OCI-M1 (cell line): ENCODE results near the gene ADGRB2.

ENCODE experiments used
- DNase-seq: peaks from one replicate; lab custom pipeline; 2025; lab: John Stamatoyannopoulos, UW

The ADGRB2 gene

DNA sequence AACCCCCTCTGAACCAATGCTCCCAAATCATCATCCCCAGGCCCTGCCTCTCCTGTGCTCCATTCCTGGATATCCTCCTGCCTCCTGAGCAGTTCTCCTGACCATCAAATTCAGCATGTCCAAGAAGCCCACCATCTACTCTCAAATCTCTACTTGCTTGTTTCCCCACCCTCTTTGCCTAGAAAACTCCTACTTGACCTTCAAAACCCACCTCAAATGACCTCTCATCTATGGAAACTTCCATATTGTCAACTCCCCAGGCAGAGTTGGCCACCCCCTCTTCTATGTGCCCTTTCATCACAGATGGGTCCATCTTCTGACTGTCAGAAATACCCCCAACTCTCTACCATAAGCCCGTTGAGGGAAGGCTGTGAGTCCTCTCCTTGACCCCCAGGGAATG is 16.8 kb downstream of the ADGRB2 start:
- no peak for DNase-seq

DNA sequence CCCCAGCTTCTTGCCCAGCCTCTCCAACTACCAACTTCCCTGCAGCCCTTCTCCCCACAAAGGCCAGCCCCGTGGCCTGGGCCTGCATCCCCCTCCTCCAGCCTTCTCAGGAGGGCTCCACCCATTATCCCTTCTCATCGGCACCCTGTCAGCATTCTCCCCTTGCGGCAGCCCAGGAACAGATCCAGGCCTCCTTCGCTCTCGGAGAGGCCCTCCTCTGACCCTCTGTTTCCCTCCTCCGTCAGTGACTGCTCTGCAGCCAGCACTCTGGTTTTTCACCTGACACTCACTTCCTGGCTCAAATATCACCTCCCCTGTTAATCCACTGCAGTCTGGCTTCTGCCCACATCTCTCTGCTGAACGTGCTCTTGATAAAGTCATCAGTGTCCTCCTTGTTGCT is 17.5 kb downstream of the ADGRB2 start:
- no peak for DNase-seq

GRCh38 chr1:31745946-31746670 is 18.0 kb downstream of the ADGRB2 start:
- DNase-seq, result no peak

DNA sequence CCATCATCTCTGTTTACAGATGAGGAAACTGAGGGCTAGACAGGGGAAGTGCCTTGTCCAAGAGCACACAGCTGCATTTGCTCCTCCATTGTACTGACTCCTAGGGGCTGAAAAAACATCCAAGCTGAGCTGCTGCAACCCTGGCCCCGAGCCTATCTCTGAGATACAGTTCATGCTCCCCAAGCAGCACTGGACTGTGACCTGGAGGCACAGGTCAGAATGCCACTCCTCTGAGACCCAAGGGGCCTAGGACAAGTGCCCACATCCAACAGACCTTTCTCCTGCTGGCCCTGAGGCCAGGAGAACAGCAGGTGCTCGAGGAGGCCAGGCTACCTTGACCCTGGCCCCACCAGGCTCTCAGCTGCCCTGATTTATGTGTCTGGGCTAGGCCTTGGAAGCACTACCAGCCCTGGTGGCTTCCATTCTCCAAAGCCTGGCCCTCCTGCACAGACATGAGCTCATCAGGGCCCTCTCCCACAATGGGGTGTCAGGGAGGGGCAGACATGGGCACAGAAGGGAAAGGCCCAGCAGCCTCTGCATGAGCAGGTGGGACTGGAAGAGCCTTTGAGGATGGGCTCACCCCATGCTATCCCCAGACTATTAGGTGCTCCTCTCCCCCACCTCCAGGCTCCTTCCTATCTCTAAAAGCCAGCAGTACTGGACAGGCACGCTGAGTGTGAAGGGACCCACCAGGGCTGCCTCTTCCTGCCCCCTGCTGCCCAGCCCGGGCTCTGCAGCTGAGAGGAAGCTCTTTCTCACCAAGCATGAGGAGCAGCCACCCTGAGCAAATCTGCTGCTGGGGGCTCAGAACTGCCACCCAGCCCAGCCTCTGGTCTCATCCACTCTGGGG is 18.8 kb downstream of the ADGRB2 start:
- peak; percentile 85 for DNase-seq

- no peak for DNase-seq
These were observed 19.8 kb downstream of the ADGRB2 start for GRCh38 chr1:31744165-31744888.

- DNase-seq, result no peak
These were observed 21.5 kb downstream of the ADGRB2 start for GRCh38 chr1:31742462-31743212.

- DNase-seq, result no peak
These were observed 24.8 kb downstream of the ADGRB2 start for GRCh38 chr1:31739346-31739745.

DNA sequence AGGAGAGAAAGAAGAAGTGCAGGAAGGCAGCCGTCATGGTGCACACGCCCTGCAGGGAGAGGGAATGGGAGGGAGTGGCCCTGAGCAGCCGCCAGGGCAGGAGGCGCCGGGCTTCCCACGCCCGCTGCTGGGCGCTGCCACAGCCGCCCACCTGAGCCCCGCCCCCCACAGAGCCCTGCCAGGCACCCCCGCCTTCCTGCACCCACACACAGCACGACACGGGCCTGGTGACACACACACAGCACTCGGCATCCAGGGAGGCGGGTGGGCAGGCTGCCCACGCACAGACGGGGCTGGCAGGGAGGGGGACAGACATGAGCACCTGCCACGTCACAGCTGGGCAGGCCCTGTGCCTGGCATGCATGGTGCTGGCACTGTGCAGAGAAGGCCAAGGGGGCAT is 27.5 kb downstream of the ADGRB2 start:
- no peak for DNase-seq

DNA sequence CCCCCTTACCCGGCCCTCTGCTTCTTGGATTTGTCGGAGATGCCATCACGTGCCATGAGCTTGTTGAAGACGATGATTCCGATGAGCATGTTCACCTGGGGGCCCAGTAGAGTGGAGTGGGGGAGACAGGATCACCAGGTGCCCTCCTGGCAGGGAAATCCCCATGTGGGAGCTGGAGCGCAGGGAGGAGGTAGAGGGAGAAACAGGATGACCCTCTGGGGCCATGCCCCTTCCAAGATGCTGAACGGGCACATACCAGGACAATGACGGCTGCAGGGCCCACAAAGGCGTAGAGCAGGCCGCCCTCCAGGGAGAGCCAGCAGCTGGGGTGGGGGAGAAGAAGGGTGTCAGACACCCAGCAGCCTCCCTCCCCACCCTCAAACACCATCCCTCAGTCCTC is 28.6 kb downstream of the ADGRB2 start:
- no peak for DNase-seq

GRCh38 chr1:31734582-31735107 is 29.5 kb downstream of the ADGRB2 start:
- no peak for DNase-seq

DNA sequence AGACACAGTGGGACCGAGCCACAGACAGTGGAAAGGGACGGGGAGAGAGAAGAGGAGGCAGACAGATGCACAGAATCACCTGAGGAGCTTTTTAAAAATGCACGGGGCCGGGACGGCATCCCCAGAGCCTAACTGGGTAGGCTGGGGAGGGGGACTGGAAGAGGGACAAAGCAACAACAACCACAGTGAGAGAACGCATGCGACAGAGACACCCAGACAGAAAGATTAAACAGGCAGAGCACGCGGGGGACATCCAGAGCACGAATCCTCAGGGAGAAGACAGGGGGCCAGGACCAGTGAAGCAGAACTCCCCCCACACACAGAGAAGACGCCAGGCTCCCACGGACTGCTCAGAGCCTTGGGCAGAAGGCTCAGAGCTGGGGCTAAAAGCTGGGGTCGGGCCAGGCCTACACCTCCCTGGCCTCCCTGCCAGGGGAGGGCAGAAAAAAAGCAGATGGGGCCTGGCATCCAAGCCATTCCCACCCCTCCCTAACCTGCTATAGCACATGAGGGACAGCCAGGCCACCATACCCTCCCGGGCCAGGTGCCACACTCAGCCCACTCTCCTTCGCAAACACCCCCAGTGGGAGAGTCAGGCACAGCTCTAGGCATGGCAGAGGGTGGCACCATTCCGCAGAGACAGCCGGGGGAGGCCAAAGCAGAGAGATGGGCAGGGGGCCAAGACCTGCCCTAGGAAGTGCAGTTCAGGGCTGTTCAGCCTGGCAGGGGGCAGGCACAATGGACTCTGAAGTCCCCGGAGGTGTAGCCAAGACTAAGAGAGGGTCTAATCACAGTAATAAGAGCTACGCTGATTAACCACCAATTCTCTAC is 30.5 kb downstream of the ADGRB2 start:
- DNase-seq, result no peak

GRCh38 chr1:31732751-31733289 is 31.3 kb downstream of the ADGRB2 start:
- DNase-seq, result no peak

DNA sequence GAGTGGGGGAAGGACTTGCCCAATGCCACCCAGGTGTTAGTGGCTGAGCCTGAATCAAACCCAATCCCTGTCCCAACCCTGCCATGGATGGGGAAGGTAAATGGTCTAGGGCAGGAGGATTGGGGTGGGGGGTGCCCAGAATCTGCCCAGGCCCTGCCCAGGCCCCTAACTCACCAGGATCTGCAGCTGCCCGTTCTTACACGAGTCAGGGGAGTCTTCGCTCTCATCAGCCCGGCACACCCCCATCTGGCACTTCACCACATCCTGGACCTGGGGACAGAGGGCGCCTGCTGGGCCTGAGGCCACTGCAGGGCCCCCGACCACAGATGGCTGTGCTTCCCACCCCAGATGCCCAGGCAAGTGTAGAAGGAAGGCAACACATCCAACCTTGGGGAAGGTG is 31.8 kb downstream of the ADGRB2 start:
- DNase-seq, result no peak

DNA sequence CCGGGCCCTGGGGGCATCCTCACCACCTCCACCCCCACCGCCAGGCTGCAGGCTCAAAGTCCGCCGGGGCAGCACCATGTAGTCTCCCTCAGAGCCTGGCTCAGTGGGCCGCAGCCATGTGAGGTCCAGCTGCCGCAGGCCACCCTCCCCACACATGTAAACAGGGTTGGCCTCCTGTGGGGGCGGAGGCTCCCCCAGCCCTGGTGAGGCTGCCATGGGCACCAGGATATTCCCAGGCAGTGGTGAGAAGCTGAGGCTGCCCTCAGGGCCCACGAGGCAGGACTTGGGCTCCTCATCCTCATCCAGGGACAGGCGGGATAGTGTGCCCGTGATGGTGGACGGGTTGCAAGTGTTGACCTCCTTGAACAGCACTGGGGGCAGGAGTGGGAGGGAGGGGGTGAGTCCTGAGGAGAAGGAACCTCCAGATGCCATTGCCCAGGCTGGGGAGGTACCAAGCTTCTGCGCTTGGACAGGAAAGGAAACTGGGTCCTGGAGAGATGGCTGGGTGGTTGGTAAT is 33.0 kb downstream of the ADGRB2 start:
- DNase-seq, result no peak

- no peak for DNase-seq
These were observed 33.6 kb downstream of the ADGRB2 start for GRCh38 chr1:31730336-31731048.

DNA sequence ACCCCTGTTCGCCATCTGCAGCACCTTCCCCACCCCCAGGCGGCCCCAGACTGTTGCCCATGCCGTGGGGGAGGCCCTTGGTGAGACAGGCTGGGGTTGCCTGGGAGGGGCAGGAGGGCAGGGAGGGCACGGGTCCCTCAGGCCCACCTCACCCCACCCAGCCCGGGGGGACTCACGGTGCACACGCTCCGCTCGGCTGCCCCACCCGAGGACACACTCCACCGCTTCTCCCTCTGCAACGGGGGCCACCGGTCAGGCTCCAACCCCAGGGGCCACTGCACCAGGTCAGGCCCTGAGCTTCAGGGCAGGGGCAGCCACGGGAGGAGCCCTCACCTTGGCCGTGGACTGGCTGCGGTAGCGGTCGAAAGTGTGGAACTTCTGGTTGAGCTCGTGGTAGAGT is 36.3 kb downstream of the ADGRB2 start:
- no peak for DNase-seq

DNA sequence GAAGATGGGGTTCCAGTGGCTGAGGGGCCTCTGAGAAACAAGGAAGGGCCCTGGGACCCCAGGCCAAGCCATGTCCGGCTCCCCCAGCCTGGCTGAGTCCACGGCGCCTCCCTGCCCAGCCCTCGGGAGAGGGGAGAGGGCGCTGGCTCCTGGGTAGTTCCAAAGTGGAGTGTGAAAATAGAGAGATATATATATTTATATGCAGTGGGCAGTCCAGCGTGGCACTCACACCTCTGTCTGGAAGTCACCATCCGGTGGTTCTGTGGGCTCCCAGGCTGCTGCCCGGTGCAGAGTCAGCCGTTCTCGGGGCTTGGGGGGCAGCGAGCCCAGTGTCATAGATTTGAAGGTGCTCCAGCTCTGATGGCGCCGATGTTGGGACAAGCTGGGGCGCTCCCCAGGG is 36.9 kb downstream of the ADGRB2 start:
- DNase-seq, result no peak

- DNase-seq, result no peak
These were observed 37.4 kb downstream of the ADGRB2 start for GRCh38 chr1:31726715-31727114.

GRCh38 chr1:31725777-31726535 is 38.2 kb downstream of the ADGRB2 start:
- DNase-seq, result no peak
